SIG-M5 treated with dmso at 0.1 percent for 504 hours (cell line): Measurements from ENCODE around the gene PTPRT.
A peak's percentile ranks its signal among the peaks of the same experiment; 100 is the strongest.
"Not testable (repeated sequence)": the region's sequence is repeated elsewhere in the genome, so short reads cannot be mapped to it uniquely, and the experiment has no call there.

Source experiments
- DNase-seq: peaks from one replicate; lab custom pipeline; 2025; ENCODE audit not compliant: unreplicated experiment; lab: John Stamatoyannopoulos, UW

Gene PTPRT

DNA sequence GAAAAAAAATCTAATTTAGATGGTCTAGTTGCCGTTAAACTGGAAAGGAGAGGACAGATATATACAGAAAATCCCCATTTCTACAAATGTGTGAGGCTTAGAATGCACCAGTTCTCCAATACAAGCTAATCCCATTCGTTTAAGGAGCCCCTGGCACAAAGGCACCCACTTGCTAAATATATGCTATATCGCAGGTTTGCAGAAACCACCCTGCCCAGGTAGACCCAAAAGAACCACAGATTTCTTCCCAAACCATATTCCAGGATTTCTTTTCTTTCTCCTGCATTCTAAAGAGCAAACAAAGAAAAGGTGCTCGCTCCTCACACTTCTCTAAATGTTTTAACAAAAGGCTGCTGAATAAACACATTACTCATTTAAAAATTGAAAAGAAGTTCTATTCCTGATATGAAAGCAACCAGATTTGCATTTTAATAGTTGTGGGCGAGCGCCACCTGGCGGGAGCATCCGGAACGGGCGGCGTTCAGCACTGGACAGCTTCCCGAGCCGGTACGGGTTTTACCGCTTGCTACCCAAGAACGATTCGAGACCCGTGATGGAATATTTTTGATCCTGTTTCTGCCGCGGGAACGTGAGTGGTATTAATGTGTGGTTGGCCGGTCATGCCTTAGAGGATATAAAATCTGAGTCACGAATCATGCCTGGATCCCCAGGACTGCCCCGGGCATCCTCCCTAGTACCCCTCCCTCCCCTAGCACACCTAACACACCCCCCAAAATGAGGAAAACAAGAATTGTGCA, 2.1 kb downstream of the PTPRT start:
- peak; percentile 48 for DNase-seq

DNA sequence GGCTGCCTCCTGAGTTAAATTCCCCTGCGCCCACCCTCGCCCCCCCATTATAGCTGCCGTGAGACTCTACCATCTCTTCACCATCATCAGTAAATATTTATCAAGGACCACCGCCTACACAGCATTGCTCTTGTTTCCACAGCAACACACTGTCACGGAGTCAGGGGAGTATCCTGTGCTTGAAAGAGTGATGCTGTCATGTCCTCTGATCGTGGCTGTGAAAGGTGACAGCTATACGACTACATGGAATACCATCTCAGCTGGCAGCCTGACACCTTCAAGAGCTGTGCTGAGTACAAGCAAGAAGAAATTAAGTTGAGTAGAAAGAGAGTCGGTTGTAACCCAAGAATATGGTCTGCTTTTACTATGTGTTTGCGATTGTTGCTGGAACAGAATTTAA, 3.4 kb downstream of the PTPRT start:
- DNase-seq, result no peak

DNA sequence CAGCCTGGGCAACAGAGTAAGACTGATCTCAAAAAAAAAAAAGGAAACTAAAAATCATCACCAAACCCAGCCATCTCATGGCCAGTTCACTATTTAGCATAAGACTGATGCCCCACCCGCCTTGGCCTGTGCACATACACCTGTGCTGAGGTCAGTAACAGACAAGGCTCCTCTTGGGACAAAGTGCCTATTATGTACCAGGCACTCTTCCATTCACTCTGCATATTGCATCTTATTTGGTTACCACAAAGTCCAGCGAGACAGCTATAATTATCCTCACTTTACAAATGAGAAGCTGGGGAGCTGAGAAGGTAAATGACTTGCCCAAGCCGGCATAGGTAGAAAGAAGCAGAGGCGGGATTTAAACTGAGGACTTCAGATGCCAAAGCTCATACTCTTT, 3.8 kb downstream of the PTPRT start:
- DNase-seq, result no peak

DNA sequence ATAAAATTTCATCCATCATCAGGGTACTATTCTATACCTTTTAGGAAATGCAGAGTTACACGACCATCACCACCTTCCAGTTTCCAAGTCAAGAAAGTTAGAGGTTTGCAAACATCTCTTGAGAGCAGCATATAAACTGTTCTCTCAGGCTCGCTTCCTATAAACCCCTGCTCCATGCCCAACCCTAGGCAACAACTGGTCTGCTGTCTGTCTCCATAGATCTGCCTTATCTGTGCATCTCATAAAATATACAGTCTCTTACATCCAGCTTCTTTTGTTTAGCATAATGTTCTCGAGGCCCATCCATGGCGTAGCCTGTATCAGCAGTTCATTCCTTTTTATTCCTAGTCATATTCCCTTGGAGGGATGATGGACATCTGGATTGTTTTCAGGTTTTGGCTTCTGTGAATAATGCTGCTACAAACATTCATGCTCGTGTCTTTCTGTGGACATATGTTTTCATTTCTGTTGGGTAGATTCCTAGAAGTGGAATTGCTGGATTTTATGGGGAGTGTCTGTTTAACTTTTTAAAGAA, 6.1 kb downstream of the PTPRT start:
- DNase-seq, result no peak

DNA sequence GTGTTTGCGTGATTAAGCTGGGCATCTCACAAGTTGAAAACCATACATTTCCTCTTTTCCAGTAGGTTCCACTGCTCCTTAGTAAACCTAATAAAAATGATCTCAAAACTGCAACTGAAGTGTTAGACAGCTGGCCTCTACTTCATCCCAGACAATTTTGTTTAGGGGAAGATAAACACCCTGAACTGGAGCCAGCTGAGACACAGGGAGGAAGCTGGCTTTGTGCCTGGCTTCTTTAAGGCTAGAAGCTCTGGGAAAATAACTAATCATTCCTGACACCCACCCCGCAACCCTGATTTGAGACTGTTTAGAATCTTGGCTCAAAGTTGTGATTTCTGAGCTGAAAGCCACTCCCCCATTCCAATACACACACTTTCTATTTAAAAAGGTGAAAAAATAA, 11.6 kb downstream of the PTPRT start:
- no peak for DNase-seq

DNA sequence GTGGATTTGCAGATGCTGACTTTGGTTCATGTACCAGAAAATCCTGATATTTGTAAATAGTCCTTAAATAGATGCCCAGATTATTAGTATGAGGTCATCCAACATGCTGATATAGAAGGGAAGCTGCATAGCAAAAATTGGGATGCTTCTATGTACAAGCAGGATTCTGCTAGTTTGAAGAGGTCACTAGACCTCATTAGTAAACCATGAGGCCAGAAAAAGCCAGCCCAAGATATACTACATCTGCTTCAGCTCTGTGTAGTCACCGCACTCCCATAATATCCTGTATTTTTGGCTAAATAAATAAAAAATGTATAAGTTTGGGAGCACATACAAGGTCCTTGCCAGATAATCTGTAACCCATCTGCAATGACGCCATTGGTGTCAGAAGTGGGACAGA, 13.0 kb downstream of the PTPRT start:
- no peak for DNase-seq

DNA sequence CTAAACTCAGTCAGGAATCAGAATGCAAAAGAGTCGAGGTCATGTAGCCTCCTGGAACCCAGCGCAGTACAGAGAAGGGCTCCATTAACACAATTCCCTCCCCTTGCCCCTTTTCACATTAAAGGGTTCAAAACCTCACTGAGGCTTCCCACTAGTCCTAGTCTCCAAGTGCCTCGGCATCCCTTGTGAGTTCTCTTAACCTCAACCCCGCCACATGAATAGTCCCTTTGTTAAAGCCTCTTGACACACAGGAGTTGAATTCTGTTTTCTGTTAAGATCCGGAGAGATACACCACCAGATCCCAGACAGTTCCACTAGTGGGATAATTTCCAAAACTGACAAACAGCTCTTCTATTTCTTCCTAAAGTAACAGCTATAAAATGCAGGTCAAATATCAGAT, 17.8 kb downstream of the PTPRT start:
- DNase-seq, result no peak

DNA sequence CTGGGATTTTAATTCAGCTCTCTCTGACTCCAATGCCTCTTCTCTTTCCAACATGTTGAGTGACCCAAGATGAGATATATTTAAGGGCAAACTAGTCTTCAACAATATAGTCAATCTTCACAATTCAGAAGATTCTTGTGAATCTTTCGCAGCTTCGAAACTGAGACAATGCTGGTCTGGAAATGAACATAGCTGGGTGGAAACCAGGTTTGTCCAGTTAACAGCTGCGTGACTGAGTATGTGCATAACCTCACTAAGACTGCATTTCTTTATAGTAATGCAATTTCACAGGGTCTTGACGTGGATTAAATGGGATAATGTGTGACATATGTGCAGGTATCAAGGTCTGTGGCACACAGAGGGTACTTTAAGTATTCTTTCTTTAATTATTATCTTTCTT, 18.9 kb downstream of the PTPRT start:
- no peak for DNase-seq

DNA sequence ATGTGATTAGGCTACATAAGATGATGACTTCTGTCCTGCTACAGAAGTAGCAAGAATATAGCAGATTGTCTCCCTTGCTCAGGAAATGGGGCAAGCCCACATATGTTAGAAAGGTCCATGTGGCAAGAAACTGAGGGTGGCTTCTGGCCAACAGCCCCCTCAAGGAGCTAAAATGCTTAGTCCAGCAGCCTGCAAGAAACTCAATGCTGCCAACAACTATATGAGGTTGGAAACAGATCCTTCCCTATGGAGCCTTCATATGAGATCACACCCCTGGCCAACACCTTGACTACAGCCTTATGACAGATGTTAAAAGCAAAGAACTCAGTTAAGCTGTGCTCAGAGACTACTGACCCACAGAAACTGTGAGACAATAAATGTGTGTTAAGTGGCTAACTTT, 22.1 kb downstream of the PTPRT start:
- DNase-seq, result no peak

DNA sequence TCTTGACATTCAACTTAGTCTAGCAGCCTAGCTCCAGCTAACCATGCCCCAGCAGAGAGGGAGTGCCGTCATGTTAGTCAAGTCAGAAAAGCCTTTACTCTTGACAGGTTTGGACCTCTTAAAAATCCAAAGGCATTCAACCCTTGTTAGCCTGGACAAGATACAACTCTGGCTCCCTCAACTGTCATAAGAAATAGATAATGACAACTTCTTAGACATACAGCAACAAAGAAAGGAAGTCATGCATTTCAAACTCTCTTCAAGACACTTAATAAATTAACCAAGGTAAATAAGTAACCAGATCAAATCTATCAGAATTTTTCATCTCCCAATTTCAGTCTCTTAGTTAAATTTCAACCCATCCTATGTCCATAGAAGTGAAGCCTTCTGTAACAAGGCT, 22.7 kb downstream of the PTPRT start:
- DNase-seq, result no peak

DNA sequence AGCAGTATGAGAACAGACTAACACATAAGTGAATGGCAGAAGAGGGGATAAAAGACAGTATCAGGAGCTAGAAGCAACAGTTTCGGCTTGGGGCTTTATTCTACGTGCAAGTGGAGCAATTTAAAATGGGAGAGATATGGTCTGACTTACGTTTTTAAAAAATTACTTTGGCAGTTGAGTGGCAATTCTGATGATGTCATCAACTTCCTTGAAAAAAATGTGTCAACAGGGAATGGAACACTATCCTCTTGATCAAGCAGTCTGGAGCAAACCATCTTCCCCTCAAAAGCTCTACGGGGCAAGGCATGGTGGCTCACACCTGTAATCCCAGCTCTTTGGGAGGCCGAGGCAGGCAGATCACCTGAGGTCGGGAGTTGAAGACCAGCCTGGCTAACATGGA, 24.1 kb downstream of the PTPRT start:
- DNase-seq, result no peak

DNA sequence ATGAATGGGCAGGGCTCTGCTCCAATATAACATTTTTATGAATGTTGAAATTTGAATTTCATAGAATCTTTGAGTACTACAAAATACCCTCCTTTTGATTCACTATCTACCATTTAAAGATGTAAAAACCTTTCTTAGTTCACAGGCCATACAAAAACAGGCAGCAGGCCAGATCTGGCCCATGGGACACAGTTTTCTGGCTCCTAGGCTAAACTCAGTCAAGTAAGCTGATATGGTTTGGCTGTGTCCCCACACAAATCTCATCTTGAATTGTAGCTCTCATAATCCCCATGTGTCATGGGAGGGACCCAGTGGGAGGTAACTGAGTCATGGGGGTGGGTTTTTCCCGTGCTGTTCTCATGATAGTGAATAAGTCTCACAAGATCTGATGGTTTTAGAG, 25.0 kb downstream of the PTPRT start:
- not testable (repeated sequence) for DNase-seq

DNA sequence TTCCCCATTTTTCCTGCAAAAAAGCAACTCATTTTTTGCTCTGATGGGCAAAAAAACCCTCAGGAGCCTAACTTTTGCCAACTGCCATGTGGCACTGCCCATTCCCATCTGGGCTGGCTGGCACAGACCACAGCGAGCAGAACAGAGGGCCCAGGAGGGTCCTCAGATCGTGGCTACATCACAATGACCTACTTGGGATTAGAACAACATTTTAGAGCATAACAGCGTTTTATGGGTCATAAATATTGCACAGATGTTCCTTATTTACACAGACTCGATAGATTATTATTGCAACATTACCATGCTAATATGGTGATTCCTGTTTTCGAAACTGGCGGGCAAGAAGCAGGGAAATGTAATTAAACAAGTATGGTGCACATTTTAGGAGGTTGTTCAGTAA, 28.0 kb downstream of the PTPRT start:
- DNase-seq, result no peak

DNA sequence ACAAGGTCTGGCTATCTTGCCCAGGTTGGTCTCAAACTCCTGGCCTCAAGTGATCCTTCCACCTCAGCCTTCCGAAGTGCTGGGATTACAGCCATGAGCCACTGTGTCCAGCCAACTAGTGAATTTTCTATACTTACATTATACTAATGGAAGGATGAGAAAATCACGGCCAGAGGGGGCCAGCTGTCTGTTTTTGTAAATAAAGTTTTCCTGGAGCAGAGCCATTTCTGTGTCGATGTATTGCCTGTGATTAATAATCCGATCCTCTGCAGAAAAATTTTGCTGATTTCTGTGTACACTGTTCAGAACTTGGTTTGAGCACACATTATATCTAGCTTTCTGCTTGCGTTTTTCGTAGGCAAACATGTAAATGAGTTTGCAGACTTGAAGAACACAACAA, 28.8 kb downstream of the PTPRT start:
- DNase-seq, result no peak

DNA sequence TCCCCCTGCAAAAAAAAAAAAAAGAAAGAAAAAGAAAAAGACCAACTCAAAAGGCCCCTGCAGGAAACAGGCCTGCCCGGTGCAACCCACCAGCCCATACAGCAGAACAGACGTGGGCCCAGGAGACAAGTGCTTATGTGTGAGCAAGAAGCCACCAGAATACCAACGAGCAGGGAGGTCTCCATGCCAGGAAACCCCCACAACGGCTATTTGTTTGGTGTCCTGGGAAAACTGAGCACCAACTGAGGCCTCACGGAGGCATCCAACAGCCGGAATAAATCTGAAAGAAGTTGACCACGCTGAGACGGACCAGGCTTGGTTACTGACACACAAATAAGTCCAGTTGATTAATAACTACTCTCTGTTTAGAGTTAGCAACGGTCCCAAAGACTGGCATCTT, 29.7 kb downstream of the PTPRT start:
- no peak for DNase-seq

DNA sequence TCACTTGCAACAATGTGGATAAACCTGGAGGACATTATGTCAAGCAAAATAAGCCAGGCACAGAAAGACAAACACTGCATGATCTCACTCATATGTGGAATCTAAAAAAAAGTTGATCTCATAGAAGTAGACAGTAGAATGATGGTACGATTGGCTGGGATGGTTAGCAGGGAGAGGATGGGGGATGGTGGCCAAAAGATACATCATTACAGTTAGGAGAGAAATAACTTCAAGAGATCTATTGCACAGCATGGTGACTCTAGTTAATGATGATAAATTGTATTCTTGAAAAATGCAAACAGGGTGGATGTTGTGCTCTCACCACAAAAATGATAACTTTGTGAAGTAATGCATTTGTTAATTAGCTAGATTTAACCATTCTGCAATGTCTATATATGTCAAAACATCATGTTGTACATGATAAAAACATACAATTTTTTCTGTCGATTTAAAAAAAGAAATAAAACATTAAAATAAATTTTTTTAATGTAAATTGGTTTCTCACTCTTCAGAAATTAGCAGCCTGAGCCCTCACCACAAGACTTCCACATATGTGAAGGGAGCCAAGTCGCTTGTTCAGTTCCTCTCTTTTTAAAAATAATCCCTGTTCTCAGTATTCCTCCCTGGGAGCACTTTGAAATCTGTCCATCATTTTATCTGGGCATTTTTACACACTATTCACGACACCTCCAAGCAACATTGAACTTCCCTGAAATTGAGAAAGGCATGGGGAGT, 34.2 kb downstream of the PTPRT start:
- no peak for DNase-seq

DNA sequence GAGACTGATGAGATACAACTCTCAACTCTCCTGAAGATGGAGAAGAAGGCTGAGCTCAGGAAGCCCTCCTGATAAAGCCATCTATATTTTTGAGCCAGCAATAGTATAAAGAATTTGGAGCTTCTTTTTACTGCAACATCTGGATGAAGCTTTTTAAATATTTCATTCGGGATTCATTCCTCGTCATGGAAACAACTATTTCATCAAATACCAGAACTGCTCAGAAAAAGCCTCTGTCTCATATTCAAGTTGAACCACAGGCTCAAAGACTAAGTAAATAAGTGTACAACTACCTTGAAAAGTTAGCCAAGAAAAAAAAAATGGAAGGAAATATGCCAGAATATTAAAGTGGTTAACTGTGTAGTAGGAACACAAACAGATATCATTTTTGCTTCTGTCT, 37.8 kb downstream of the PTPRT start:
- no peak for DNase-seq

DNA sequence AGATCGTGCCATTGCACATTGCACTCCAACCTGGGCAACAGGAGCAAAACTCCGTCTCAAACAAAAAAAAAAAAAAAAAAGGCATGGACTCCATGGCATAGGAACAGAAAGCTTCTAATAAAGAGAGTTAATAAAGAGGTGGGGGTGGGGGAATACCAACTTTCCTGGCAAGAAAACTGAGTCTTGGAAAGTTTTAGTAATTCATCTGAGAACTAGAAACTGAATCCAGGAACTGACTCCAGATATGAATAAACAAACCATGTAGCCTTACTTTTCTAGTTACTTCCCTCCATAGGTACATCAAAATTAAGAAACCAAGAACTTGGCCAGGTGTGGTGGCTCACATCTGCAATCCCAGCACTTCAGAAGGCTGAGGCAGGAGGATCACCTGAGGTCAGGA, 38.5 kb downstream of the PTPRT start:
- no peak for DNase-seq

DNA sequence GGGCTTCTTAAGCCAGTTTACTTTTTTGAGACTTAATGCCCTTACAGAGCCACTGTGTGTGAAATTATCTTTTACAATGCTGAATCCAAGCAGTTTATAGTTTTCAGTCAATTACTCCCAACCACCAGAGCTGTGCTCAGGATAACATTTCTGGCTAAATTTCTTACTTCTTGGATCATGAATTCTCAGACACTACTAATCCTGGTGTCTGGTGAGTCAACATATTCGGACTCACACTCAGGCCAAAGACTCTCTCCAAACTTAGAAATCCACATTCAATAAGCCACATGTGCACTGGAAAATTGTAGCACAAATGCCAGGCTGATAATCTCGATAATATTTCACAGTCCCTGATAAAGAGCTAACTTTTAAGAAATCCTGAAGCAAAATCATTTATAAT, 49.0 kb downstream of the PTPRT start:
- no peak for DNase-seq

DNA sequence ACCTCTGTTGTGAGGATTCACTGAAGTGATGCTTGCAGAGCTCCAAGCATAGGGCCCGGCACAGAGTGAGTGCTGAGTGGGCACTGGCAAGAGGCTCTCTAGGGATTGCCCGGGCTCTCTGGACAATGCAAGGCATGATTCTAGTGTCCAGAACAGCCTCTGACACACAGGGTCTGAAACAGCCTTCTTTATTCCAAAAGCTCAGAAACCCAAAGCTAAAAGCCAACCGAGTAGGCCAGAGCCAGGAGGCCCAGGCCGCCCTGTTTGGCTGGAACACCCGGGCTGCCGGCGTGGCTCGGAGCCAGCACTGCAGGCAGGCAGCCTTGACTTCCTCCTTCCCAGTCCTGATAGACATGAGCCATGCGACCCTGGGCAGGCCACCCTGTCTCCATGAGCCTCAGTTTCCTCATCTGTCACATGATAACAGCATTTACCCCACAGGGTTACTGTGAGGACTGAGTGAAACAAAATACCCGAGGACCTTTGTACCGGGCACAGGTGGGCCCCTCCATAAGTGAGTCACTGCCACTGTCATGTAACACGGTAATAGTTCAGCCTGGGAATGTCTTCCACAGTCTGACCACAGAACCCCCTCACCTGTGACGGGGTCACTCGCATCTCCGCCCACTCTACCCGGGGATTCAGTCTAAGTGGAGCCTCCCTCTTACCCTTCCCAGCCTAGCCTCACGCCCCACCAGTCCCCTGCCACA, 51.5 kb downstream of the PTPRT start:
- DNase-seq, result no peak

DNA sequence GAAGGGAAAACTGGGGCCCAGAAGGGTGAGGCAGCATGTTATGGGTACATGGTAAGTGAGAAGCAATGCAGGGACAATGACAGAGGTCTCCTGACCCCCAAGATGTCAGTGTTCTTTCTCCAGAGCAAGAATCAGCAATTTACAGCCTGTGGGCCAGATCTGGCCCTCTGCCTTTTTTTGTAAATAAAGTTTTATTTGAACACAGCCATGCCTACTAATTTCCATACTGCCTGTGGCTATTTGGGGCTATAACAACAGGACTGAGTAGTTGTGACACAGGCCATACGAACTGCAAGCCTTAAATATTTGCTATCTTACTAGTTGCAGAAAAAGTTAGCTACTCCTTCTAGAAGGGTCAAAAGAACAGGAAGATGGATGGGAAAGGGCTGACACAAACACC, 52.5 kb downstream of the PTPRT start:
- DNase-seq, result no peak

DNA sequence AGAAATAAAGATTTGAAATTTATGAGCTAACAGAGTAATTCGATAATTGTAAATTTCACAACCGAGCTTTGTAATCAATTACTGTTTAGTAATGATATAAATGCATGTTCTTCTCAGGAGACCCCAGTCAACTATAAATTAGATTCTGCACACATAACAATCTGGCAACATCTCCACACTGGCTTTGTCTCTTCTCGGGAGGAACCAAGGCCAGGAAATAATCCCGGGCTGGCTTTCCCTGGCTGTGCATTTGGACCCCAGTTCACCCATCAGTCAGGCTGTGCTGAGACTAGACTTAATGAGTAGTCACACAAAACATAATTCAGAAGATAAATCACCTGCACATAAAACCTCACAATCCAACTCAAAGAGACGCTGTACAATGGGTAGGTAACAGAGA, 65.5 kb downstream of the PTPRT start:
- no peak for DNase-seq
